ENCODE measurements around the gene TBC1D22A.

The TBC1D22A gene

GRCh38 chr22:46742576-46743221 lies 19.8 kb upstream of the TBC1D22A start:
- TF ChIP-seq ZNF274 (IDR thresholded peaks at IDR 0.05; ENCODE audit: low read depth, low read length), result no peak
- no peak overlapping the region for H3K4me3 ChIP-seq (ENCODE audit: low read length)

GRCh38 chr22:46744581-46744980 lies 17.9 kb upstream of the TBC1D22A start:
- no peak overlapping the region for H3K4me3 ChIP-seq (ENCODE audit: low read length)
- TF ChIP-seq ZNF274 (IDR thresholded peaks at IDR 0.05; ENCODE audit: low read depth, low read length), result no peak

DNA sequence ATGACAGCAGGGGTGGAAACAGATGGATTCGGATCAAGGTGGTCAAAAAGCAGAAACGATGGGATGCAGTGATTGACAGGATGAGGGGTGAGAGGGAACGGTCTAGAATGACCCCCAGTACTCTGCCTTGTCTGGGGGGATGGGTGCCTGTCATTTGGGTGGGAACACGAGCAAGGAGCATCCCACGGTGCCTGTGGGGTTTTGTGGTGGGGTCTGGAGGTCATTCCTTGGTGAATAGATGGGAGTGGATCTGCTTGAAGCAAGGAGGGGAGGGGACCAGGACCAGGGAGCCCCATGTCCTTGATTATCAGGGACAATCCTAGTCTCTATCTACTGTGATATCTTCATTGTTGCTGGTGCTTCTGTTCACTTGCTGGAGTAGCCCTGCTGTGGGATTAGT lies 16.3 kb upstream of the TBC1D22A start:
- TF ChIP-seq ZNF274 (IDR thresholded peaks at IDR 0.05; ENCODE audit: low read depth, low read length), result no peak

DNA sequence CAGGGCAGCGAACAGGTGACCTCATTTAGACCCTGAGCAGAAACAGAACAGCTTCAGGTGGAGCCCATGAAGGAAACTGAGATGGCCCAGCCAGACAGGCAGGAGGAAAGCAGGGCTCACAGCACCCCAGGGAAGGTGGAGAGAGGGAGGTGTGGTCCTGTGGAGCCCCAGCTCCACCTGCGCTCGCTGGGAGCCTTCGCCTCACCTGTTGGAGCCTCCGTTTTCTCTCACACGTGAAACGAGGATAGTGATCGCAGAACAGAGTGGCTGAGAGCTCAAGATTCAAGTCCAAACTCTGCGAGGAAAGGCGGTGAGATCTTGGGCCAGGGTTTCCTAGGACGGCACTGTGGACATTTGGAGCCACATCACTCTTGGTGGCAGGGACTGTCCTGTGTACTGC lies 15.8 kb upstream of the TBC1D22A start:
- TF ChIP-seq ZNF274 (IDR thresholded peaks at IDR 0.05; ENCODE audit: low read depth, low read length), result no peak
- H3K4me3 ChIP-seq (ENCODE audit: low read length), result no peak overlapping the region

More for the DNA sequence above, 16.3 kb upstream of the TBC1D22A start:
- no peak overlapping the region for H3K4me3 ChIP-seq (ENCODE audit: low read length)

- no peak overlapping the region for H3K4me3 ChIP-seq (ENCODE audit: low read length)
- TF ChIP-seq ZNF274 (IDR thresholded peaks at IDR 0.05; ENCODE audit: low read depth, low read length), result no peak
These were observed 14.8 kb upstream of the TBC1D22A start for GRCh38 chr22:46747646-46748045.

- no peak for TF ChIP-seq ZNF274 (IDR thresholded peaks at IDR 0.05; ENCODE audit: low read depth, low read length)
- H3K4me3 ChIP-seq (ENCODE audit: low read length), result no peak overlapping the region
These were observed 14.1 kb upstream of the TBC1D22A start for GRCh38 chr22:46748206-46748907.

DNA sequence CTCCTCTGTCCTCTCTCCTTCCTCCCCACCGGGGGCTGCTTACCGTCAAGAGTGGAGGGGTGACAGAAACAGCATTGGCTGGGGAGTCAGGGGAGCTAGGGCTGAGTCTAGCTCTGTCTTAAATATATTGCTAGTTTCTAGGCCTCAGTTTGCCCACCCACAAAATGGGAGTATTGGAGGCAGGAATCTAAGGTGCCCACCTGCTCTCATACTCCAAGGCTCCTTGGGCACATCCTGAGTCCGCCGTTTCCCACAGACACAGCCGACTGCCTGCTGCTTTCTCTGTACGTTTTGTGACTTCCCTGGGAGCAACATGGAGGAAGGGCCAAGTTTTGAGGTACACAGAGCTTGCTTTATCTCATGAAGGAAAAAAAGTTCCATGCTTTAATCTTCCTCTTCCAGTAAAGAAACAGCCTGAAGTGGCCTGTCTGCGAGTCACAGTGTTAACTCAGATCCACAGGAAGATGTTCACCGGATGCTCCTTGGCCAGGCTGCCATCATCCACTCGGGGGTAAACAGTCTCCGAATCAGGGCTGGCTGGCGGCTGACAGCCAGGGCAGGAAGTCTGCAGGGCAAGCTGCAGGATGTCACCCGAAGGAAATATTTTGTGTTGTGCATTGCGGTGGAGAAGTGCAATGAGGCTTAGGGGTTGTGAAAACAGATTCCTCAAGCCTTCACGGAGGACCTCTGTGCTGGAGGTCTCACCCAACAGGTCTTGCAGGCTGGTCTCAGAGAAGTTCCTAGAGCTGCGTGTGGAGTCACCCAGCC lies 13.4 kb upstream of the TBC1D22A start:
- H3K4me3 ChIP-seq (ENCODE audit: low read length), result no peak overlapping the region
- TF ChIP-seq ZNF274 (IDR thresholded peaks at IDR 0.05; ENCODE audit: low read depth, low read length), result no peak

DNA sequence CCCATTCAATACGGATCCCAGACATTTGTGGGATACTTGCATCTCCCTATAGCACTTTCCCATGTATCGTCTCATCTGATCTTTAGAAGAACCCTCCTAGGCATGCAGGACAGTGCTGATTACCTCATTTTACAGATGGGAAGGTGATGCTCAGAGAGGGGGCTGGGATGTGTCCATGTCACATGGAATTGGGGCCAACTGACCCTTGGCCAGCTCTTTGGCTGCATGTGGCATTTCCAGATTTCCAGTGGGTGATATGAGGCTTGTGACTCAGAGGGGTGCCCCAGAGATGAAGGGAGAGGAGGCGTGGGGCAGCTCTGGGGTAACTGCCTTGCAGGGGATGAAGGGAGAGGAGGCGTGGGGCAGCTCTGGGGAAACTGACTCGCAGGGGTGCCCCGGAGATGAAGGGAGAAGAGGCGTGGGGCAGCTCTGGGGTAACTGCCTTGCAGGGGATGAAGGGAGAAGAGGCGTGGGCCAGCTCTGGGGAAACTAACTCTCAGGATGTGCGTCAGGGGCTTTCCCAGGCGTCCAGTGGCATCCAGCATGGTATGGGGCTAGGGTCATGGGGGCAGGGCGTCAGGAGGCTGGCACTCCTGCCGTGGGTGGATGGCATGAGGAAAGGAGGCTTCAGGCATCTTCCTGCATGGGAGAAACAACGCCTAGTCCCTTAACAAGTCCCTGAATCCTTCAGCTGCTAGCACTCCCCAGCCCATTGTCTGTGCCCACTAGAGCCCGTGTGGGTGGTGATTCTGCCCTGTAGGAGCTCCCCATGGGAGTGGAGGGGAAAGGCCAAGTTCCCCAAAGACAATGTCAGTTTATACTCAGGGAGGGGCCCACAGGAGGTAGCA lies 12.5 kb upstream of the TBC1D22A start:
- TF ChIP-seq ZNF274 (IDR thresholded peaks at IDR 0.05; ENCODE audit: low read depth, low read length), result no peak
- no peak overlapping the region for H3K4me3 ChIP-seq (ENCODE audit: low read length)

DNA sequence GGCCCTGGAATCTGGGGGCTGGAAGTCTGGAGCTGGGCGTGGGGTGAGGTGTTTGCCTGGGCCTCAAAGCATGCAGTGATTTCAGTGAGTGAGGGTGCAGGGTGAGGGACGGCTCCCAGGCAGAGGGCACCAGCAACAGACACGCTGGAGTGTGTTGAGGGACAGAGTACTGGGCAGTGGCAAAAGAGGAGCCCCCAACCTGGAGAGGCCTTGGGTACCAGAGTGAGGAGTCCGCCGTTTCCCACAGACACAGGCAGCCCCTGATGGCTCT lies 12.0 kb upstream of the TBC1D22A start:
- no peak overlapping the region for H3K4me3 ChIP-seq (ENCODE audit: low read length)
- no peak for TF ChIP-seq ZNF274 (IDR thresholded peaks at IDR 0.05; ENCODE audit: low read depth, low read length)

DNA sequence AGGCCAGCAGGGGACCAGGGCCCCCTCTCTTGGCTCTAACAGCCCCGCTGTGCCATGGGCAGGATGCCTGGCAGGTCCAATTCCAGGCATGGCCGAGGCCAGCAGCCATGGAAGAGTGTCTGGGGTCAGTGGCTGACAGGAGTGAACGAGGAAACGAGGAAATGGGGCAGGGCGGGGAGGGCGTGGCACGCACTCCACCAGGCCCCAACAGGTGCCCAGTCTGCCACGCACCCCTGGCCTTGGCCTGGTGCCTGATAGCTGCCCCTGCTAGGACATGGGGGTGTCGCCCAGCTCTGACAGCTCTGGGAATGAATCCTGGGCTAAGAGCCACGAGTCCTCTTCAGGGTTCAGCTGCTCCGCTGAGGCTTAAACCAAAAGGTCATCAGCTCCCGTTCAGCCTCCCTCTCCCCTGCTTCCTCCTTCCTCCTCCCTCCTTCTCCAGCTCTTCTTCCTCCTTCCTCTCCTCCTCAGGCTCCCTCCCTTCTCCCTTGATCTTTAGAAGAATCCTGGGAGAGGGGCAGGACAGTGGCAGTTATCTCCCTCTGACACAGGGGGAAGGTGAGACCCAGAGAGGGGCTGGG lies 11.5 kb upstream of the TBC1D22A start:
- no peak for TF ChIP-seq ZNF274 (IDR thresholded peaks at IDR 0.05; ENCODE audit: low read depth, low read length)
- H3K4me3 ChIP-seq (ENCODE audit: low read length), result no peak overlapping the region

- no peak overlapping the region for H3K4me3 ChIP-seq (ENCODE audit: low read length)
- no peak for TF ChIP-seq ZNF274 (IDR thresholded peaks at IDR 0.05; ENCODE audit: low read depth, low read length)
These were observed 10.0 kb upstream of the TBC1D22A start for GRCh38 chr22:46752286-46752987.

DNA sequence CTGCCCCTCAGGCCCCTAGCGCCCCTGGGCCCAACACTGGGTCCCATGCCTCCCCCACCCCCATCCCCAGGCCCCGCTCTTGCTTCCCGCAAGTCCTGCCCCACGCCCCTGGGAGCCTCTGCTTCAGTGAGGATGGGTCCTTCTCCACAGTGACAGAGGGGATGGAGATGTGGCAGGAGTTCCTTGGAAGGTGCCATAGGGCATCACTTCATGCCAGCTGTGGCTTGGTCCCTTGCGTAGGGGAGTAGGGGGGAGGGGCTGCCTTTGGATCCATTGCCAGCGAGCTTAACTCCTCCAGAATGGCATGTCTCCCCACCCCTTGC lies 9.5 kb upstream of the TBC1D22A start:
- TF ChIP-seq ZNF274 (IDR thresholded peaks at IDR 0.05; ENCODE audit: low read depth, low read length), result no peak
- H3K4me3 ChIP-seq (ENCODE audit: low read length), result no peak overlapping the region

- TF ChIP-seq ZNF274 (IDR thresholded peaks at IDR 0.05; ENCODE audit: low read depth, low read length), result no peak
These were observed 9.1 kb upstream of the TBC1D22A start for GRCh38 chr22:46753360-46753759.

DNA sequence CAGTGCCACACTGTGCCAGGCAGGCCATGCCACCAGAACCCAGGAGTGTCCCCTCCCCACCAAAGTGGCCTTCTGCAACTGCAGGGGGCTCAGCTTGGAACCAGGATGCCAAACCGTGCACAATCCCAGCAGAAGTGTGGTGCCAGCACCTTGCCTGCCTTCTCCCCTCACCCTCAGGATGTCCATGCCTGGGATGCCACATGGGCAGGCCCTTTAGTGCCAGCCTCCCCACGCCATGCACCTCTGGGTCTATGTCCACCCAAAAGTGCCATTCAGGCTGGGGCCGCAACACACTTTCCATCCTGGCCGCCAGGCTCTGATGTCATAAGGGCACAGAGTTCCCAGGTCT lies 8.7 kb upstream of the TBC1D22A start:
- H3K4me3 ChIP-seq (ENCODE audit: low read length), result no peak overlapping the region
- no peak for TF ChIP-seq ZNF274 (IDR thresholded peaks at IDR 0.05; ENCODE audit: low read depth, low read length)

More at GRCh38 chr22:46753360-46753759, 9.1 kb upstream of the TBC1D22A start:
- no peak overlapping the region for H3K4me3 ChIP-seq (ENCODE audit: low read length)
